Measurements from ENCODE around the gene ROPN1.

- TF ChIP-seq, protein P1, sequence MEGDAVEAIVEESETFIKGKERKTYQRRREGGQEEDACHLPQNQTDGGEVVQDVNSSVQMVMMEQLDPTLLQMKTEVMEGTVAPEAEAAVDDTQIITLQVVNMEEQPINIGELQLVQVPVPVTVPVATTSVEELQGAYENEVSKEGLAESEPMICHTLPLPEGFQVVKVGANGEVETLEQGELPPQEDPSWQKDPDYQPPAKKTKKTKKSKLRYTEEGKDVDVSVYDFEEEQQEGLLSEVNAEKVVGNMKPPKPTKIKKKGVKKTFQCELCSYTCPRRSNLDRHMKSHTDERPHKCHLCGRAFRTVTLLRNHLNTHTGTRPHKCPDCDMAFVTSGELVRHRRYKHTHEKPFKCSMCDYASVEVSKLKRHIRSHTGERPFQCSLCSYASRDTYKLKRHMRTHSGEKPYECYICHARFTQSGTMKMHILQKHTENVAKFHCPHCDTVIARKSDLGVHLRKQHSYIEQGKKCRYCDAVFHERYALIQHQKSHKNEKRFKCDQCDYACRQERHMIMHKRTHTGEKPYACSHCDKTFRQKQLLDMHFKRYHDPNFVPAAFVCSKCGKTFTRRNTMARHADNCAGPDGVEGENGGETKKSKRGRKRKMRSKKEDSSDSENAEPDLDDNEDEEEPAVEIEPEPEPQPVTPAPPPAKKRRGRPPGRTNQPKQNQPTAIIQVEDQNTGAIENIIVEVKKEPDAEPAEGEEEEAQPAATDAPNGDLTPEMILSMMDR (IDR thresholded peaks at IDR 0.05) = no peak
- no peak for TF ChIP-seq POLR2A (IDR thresholded peaks at IDR 0.05)
These were observed 52.2 kb downstream of the ROPN1 start for GRCh38 chr3:123939706-123940105.

Data from right lobe of liver (tissue), 4 donors.